Measurements from ENCODE around the gene IKZF1. TPM values are rescaled to one million over a fixed set of nuclear protein-coding genes. Genes with fewer than 3 reads are reported as not detected.

Gene IKZF1
- total and polyA plus RNA-seq, 2 of the 13 experiments (the other 11 are each of a cell fraction or from before 2014, with no cell fraction given) = not detected

- POLR2A ChIA-PET = no interaction called here
- no peak overlapping the region for H2AFZ ChIP-seq (ENCODE audit: low read length)
- H3K36me3 ChIP-seq (replicated peaks in 1 of 2; ENCODE audit: control insufficient read depth in 1 of 2, insufficient read depth in 2 of 2, low read length in 2 of 2) = no peaks in the 10 kb centered on the region
- no peak overlapping the region for H3K9ac ChIP-seq (ENCODE audit: insufficient read depth, low read depth, low read length)
- ATAC-seq = no peak
- no peak overlapping the region for H3K27ac ChIP-seq (ENCODE audit: extremely low read length, insufficient read depth, low read length)
- in situ Hi-C loops (cut with HindIII; ENCODE audit: extremely low pct_ligation_motif_present, low pct_unique_long_range_greater_than_20kb) (no loop called here), intact Hi-C loops (cut with micrococcal nuclease; ENCODE audit: unreplicated experiment) (no loop called here)
- peaks cover 0 to 14% of the 10 kb centered on the region in 2 experiments; a peak in 2 of 5 replicates for H3K27me3 ChIP-seq (ENCODE audit: control insufficient read depth in 1 of 2, insufficient read depth in 2 of 2, low read length in 2 of 2)
- H3K79me2 ChIP-seq (ENCODE audit: insufficient read depth, low read length) = no peaks in the 10 kb centered on the region
- no TSS peak for BruUV-seq (replicated peaks)
- no peak for TF ChIP-seq KMT2B (CRISPR knock-in tag; IDR thresholded peaks at IDR 0.05)
- TF ChIP-seq ZNF558 (CRISPR knock-in tag; IDR thresholded peaks at IDR 0.05; ENCODE audit: borderline replicate concordance) = no peak
- TF ChIP-seq HDAC2 (CRISPR knock-in tag; IDR thresholded peaks at IDR 0.05) = no peak
- TF ChIP-seq ZBTB26 (CRISPR knock-in tag; IDR thresholded peaks at IDR 0.05; ENCODE audit: borderline replicate concordance) = no peak
- no peak for TF ChIP-seq ZNF580 (CRISPR knock-in tag; IDR thresholded peaks at IDR 0.05; ENCODE audit: borderline replicate concordance, low read depth)
- no peak for TF ChIP-seq ZNF383 (CRISPR knock-in tag; IDR thresholded peaks at IDR 0.05; ENCODE audit: borderline replicate concordance)
- TF ChIP-seq ZNF816 (CRISPR knock-in tag; IDR thresholded peaks at IDR 0.05; ENCODE audit: borderline replicate concordance) = no peak
- TF ChIP-seq EP300 (IDR thresholded peaks at IDR 0.05; ENCODE audit: low read depth in 2 of 2, low read length in 2 of 2) = no peak
- TF ChIP-seq EP300 (CRISPR knock-in tag; IDR thresholded peaks at IDR 0.05; ENCODE audit: borderline replicate concordance) = no peak
- TF ChIP-seq PATZ1 (CRISPR knock-in tag; IDR thresholded peaks at IDR 0.05) = no peak
- no peak for TF ChIP-seq ZNF782 (CRISPR knock-in tag; IDR thresholded peaks at IDR 0.05; ENCODE audit: borderline replicate concordance)
- no peak for TF ChIP-seq TBX2 (CRISPR knock-in tag; IDR thresholded peaks at IDR 0.05; ENCODE audit: borderline replicate concordance)
- no peak for TF ChIP-seq KDM1A (CRISPR knock-in tag; IDR thresholded peaks at IDR 0.05)
- H3K4me3 ChIP-seq (replicated peaks in 1 of 3; ENCODE audit: insufficient read depth in 1 of 3, low read depth in 2 of 3, low read length in 3 of 3) = no peak overlapping the region
- DNase-seq (ENCODE audit: low spot score) = no peak
- no peaks in the 10 kb centered on the region for H3K9me3 ChIP-seq (ENCODE audit: low read length)
- FAIRE-seq = no peak
- no peak overlapping the region for H3K4me2 ChIP-seq (ENCODE audit: low read depth, low read length)
- CTCF ChIA-PET (ENCODE audit: low intra/inter-chr PET ratio, low total read pairs) = no interaction called here
- 6% methylated on average over 2 of the region's 2 CpGs for WGBS (ENCODE audit: low lambda C conversion rate)
- H3K4me1 ChIP-seq (ENCODE audit: insufficient read depth, low read length) = no peaks in the 10 kb centered on the region
- H4K20me1 ChIP-seq (ENCODE audit: insufficient read depth, low read length) = no peaks in the 10 kb centered on the region
Measured at GRCh38 chr7:50397320-50397970, 92.9 kb downstream of the IKZF1 start.
